Transverse colon (tissue), 4 donors: Measurements from ENCODE around the gene GDPD2. TPM values are rescaled to one million over a fixed set of nuclear protein-coding genes. Genes with fewer than 3 reads are reported as not detected.

ENCODE experiments used
- DNase-seq: peaks from one replicate; pipeline ENCODE4 v3.0.0-alpha.2; 2019
- H3K27ac ChIP-seq, 4 donors: fragments of 200-600 bp; sonication (generic); 2 replicates each; pipeline ENCODE4 v1.5.1; 2016 to 2018; ENCODE audit warnings: inconsistent platforms in 4 of 4
- H3K27me3 ChIP-seq: fragments of 200-600 bp; sonication (generic); 2 replicates; pipeline ENCODE4 v1.5.1; 2017; ENCODE audit warnings: inconsistent platforms
- H3K36me3 ChIP-seq, 4 donors: fragments of 200-600 bp; sonication (generic); 2 replicates each; pipeline ENCODE4 v1.5.1; 2017 to 2019; ENCODE audit warnings: inconsistent platforms in 4 of 4
- H3K4me1 ChIP-seq, 4 donors: fragments of 200-600 bp; sonication (generic); 2 replicates each; pipeline ENCODE4 v1.5.1; 2017 to 2020; ENCODE audit warnings: inconsistent platforms in 4 of 4
- H3K4me3 ChIP-seq, 4 donors: fragments of 200-600 bp; sonication (generic); 1 replicate in 1 of 4; 2 replicates in 3 of 4; pipeline versions ENCODE4 v1.5.1 to v1.6.1; 2017 to 2019; ENCODE audit warnings: inconsistent platforms in 4 of 4
- H3K9me3 ChIP-seq, 2 donors: fragments of 200-600 bp; sonication (generic); 2 replicates each; pipeline ENCODE4 v1.5.1; 2017 to 2019; ENCODE audit warnings: inconsistent platforms in 2 of 2
- EP300 ChIP-seq: sonication (generic); formaldehyde crosslinking; IDR thresholded peaks from one replicate; pipeline ENCODE4 v1.6.1; 2017; ENCODE audit warnings: antibody characterized with exemption, low read depth
- POLR2A ChIP-seq: fragments of 450-650 bp; IDR thresholded peaks from one replicate; pipeline ENCODE4 v1.6.1; 2016; ENCODE audit warnings: antibody characterized with exemption, mild to moderate bottlenecking, moderate library complexity
- POLR2AphosphoS5 ChIP-seq, 3 donors: sonication (generic); formaldehyde crosslinking; IDR thresholded peaks; one replicate each; pipeline ENCODE4 v1.6.1; 2016; ENCODE audit warnings: antibody characterized with exemption in 3 of 3
- WGBS, 2 donors: methylation state at CpG; one replicate each; pipeline ENCODE4 v1.1.5; 2018; ENCODE audit warnings: low coverage in 1 of 2; 5-methylcytosine and 5-hydroxymethylcytosine counted together
- in situ Hi-C, 4 donors: fragments of 200-750 bp; cut with MboI; loops; one replicate each; pipeline versions ENCODE4 v1.15.0 to v1.15.1; 2017; ENCODE audit warnings: low sequenced_read_pairs in 3 of 4, low pct_ligation_motif_present in 1 of 4, low pct_unique_long_range_greater_than_20kb in 1 of 4
- intact Hi-C: fragments of 100-400 bp; cut with DNase I; formaldehyde crosslinking; loops from one replicate; pipeline ENCODE4 v1.15.1; 2023; ENCODE audit warnings: low total_unique reads
- small RNA-seq, 4 donors: library from RNA; depleted of rRNA; stranded (forward); fragments of <200 nt; gene quantifications; one replicate each; pipeline ENCODE3, GENCODE V24; 2016
- total RNA-seq, 4 donors: library from RNA; depleted of rRNA; stranded (reverse); fragments of >200 nt; gene quantifications; one replicate each; pipeline ENCODE4 v1.1.0, GENCODE V29; 2016
- TF ChIP-seq, protein P1 (sequence below), 5 experiments: fragments of 200-600 bp in 3 of 5; fragments of 450-650 bp in 2 of 5; sonication (generic) in 3 of 5; IDR thresholded peaks; 1 replicate in 2 of 5; 2 replicates in 3 of 5; pipeline ENCODE4 v1.5.1; 2016 to 2017; ENCODE audit warnings: antibody characterized with exemption in 5 of 5, inconsistent platforms in 3 of 5, mild to moderate bottlenecking in 2 of 5, moderate library complexity in 1 of 5

GDPD2 gene
- total RNA-seq, 4 donors from 2014 or later = 1.6 to 68.1 (median 31.2) TPM

GRCh38 chrX:70479922-70480659, 57.0 kb downstream of the GDPD2 start:
- Histone ChIP-seq H3K9me3 (no peaks in the 10 kb centered on the region), H3K4me3 (no peak overlapping the region), H3K27me3 (no peaks in the 10 kb centered on the region), H3K27ac (peak overlapping the region; percentile 82 to 92 (median 86)), H3K36me3 (no peaks in the 10 kb centered on the region), H3K4me1 (peaks cover 9 to 68% (median 27%) of the 10 kb centered on the region in 4 donors)
- in situ Hi-C loops (no loop called here), intact Hi-C loops (no loop called here)
- peak; percentile 60 for DNase-seq
- TF ChIP-seq, protein P1, sequence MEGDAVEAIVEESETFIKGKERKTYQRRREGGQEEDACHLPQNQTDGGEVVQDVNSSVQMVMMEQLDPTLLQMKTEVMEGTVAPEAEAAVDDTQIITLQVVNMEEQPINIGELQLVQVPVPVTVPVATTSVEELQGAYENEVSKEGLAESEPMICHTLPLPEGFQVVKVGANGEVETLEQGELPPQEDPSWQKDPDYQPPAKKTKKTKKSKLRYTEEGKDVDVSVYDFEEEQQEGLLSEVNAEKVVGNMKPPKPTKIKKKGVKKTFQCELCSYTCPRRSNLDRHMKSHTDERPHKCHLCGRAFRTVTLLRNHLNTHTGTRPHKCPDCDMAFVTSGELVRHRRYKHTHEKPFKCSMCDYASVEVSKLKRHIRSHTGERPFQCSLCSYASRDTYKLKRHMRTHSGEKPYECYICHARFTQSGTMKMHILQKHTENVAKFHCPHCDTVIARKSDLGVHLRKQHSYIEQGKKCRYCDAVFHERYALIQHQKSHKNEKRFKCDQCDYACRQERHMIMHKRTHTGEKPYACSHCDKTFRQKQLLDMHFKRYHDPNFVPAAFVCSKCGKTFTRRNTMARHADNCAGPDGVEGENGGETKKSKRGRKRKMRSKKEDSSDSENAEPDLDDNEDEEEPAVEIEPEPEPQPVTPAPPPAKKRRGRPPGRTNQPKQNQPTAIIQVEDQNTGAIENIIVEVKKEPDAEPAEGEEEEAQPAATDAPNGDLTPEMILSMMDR (IDR thresholded peaks at IDR 0.05) = no peak
- peak in 2 of 3 donors; percentile 31 to 35 for TF ChIP-seq POLR2AphosphoS5 (IDR thresholded peaks at IDR 0.05)
- WGBS, 2 donors = 47% methylated on average over 6 of the region's 6 CpGs; no CpG with 5 or more reads in 1 of the 2 donors

DNA sequence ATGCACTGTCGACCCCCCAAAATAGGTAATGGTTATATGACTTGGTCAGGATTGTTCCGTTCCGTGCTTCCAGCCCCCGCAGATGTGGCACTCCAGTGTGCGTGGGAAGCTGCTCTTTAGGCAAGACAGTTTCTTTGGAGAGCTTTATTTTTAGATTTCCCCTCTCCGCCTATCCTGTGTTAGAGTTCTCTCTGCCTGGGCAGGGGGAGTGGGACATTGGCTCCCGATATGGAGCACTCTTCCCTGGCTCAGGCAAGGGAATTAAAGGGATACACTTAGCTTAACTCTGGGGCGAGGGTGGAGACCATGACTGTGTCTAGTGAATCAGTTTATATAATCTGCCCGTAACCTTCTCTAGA, 57.5 kb downstream of the GDPD2 start:
- Histone ChIP-seq H3K27ac (peak overlapping the region; percentile 82 to 92 (median 86)), H3K4me1 (peaks cover 9 to 73% (median 28%) of the 10 kb centered on the region in 4 donors), H3K36me3 (no peaks in the 10 kb centered on the region), H3K4me3 (no peak overlapping the region), H3K27me3 (no peaks in the 10 kb centered on the region), H3K9me3 (no peaks in the 10 kb centered on the region)
- DNase-seq = no peak
- intact Hi-C loops (no loop called here), in situ Hi-C loops (no loop called here)
- no peak for TF ChIP-seq EP300
- no peak for TF ChIP-seq POLR2AphosphoS5 (IDR thresholded peaks at IDR 0.05)
- TF ChIP-seq POLR2A = no peak
- WGBS, 2 donors = 20 to 54% methylated on average over 1 to 9 of the region's 9 CpGs

- intact Hi-C loops = no loop called here
- H3K9me3 ChIP-seq = no peaks in the 10 kb centered on the region
- no peaks in the 10 kb centered on the region for H3K27me3 ChIP-seq
- H3K4me1 ChIP-seq = peaks cover 9 to 63% (median 28%) of the 10 kb centered on the region in 4 donors
- TF ChIP-seq, protein P1 (IDR thresholded peaks at IDR 0.05) = no peak
- TF ChIP-seq EP300 = no peak
- no peak for TF ChIP-seq POLR2A
- TF ChIP-seq POLR2AphosphoS5 (IDR thresholded peaks at IDR 0.05) = peak in 1 of 3 donors; percentile 28
- 28 to 59% methylated on average over 2 to 8 of the region's 8 CpGs for WGBS, 2 donors
- DNase-seq = no peak
- H3K27ac ChIP-seq = peak overlapping the region; percentile 82 to 92 (median 86)
- in situ Hi-C loops = no loop called here
- H3K4me3 ChIP-seq = no peak overlapping the region
- no peaks in the 10 kb centered on the region for H3K36me3 ChIP-seq
These were observed 58.6 kb downstream of the GDPD2 start for GRCh38 chrX:70481471-70482270.

DNA sequence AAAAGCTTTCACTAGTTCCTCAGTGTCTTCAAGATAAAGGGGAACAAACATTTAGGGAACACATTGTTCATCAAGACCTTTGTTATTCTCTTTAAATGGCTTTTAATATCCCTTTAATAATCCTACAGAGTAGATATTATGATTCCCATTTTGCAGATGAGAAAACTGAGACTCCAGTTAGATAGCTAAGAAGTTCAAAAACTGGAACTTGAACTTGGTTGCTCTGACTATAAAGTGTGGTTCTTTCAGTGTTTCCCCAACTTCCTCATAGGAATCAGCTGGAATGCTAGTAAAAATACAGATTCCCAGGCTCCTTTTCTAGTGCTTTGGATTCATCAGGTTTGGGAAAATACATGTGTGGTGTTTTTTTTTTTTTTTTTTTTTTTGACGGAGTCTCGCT, 59.2 kb downstream of the GDPD2 start:
- Histone ChIP-seq H3K4me3 (no peak overlapping the region), H3K27me3 (no peaks in the 10 kb centered on the region), H3K9me3 (no peaks in the 10 kb centered on the region), H3K36me3 (no peaks in the 10 kb centered on the region), H3K27ac (peak overlapping the region; percentile 82 to 92 (median 86)), H3K4me1 (peaks cover 9 to 57% (median 28%) of the 10 kb centered on the region in 4 donors)
- TF ChIP-seq POLR2AphosphoS5 (IDR thresholded peaks at IDR 0.05) (no peak), EP300 (no peak), POLR2A (no peak)
- TF ChIP-seq, protein P1 (IDR thresholded peaks at IDR 0.05) = no peak
- intact Hi-C loops = no loop called here
- WGBS, 2 donors = 90% methylated on average over 2 of the region's 2 CpGs; no CpG with 5 or more reads in 1 of the 2 donors
- DNase-seq = no peak
- in situ Hi-C loops = no loop called here

Small RNA genes within 50 kb of the gene (small RNA-seq; reads per million reads assigned to genes)
- gene RNU4-81P (0 reads per million in 4 donors), gene RNY4P23 (5.1 to 18.7 (median 8.1) reads per million in 4 donors)

Other genes starting within 250 kb of the GDPD2 start
- not detected for gene DGAT2L6, start 245.8 kb upstream of the GDPD2 start, total RNA-seq
- gene AWAT1, start 188.7 kb upstream of the GDPD2 start, total RNA-seq = not detected
- 1 to 10 TPM in 3 of 4 donors, under 1 TPM in 1; 0.80 to 5.1 (median 2.3) TPM for gene P2RY4, start 163.1 kb upstream of the GDPD2 start, total RNA-seq
- 1 to 10 TPM in 2 of 4 donors, not detected in 2; 1.5 to 2.9 TPM for gene ARR3, start 155.0 kb upstream of the GDPD2 start, total RNA-seq
- 1 to 10 TPM in 1 of 4 donors, under 1 TPM in 1, not detected in 2; 0.68 to 4.2 TPM for gene RAB41, start 141.1 kb upstream of the GDPD2 start, total RNA-seq
- 10 to 100 TPM in 3 of 4 donors, 1 to 10 TPM in 1; 7.8 to 45.5 (median 23.1) TPM for gene PDZD11, start 133.4 kb upstream of the GDPD2 start, total RNA-seq
- gene KIF4A, start 133.2 kb upstream of the GDPD2 start, total RNA-seq = 1 to 10 TPM in 3 of 4 donors, not detected in 1; 1.3 to 4.4 (median 1.4) TPM
- gene DLG3, start 21.5 kb downstream of the GDPD2 start, total RNA-seq = 10 to 100 TPM; 31.8 to 59.4 (median 54.8) TPM